ENCODE results near the gene KANK2.

KANK2 gene

GRCh38 chr19:11201791-11202190, 4.4 kb upstream of the KANK2 start:
- Histone ChIP-seq H3K4me3 (ENCODE audit: low read length) (no peak overlapping the region), H3K27ac (ENCODE audit: low read depth, low read length) (no peak overlapping the region), H3K4me2 (ENCODE audit: low read length) (no peak overlapping the region), H3K36me3 (ENCODE audit: control insufficient read depth, low read length) (peaks cover 13% of the 10 kb centered on the region), H3K27me3 (ENCODE audit: control insufficient read depth, low read length) (no peaks in the 10 kb centered on the region), H3F3A (ENCODE audit: control insufficient read depth, insufficient read depth) (peaks cover 9% of the 10 kb centered on the region; the same call in 1 of the 2 replicates), H4K20me1 (ENCODE audit: control insufficient read depth, insufficient read depth, low read depth, low read length) (no peaks in the 10 kb centered on the region), H3K79me2 (ENCODE audit: control insufficient read depth, low read length) (peaks cover 5% of the 10 kb centered on the region), H3K9me3 (ENCODE audit: control insufficient read depth, insufficient read depth, low read length) (no peaks in the 10 kb centered on the region), H3K9me2 (replicated peaks; ENCODE audit: control insufficient read depth, low read length) (no peaks in the 10 kb centered on the region), H3K4me1 (ENCODE audit: control insufficient read depth, low read length) (peaks cover 25% of the 10 kb centered on the region)
- TF ChIP-seq EZH2phosphoT487 (IDR thresholded peaks at IDR 0.05; ENCODE audit: borderline replicate concordance, low read length) (no peak), CTCF (IDR thresholded peaks at IDR 0.05; ENCODE audit: low read depth, low read length, poor library complexity, severe bottlenecking) (no peak)

- no peak overlapping the region for H3K4me3 ChIP-seq (ENCODE audit: low read length)
- peaks cover 31% of the 10 kb centered on the region for H3K4me1 ChIP-seq (ENCODE audit: control insufficient read depth, low read length)
- no peaks in the 10 kb centered on the region for H3K27me3 ChIP-seq (ENCODE audit: control insufficient read depth, low read length)
Observed at GRCh38 chr19:11200931-11201330, 3.6 kb upstream of the KANK2 start.

GRCh38 chr19:11200015-11200574, 2.8 kb upstream of the KANK2 start:
- Histone ChIP-seq H3K4me2 (ENCODE audit: low read length) (no peak overlapping the region), H3K27me3 (ENCODE audit: control insufficient read depth, low read length) (no peaks in the 10 kb centered on the region), H3K9me3 (ENCODE audit: control insufficient read depth, insufficient read depth, low read length) (no peaks in the 10 kb centered on the region), H3K4me1 (ENCODE audit: control insufficient read depth, low read length) (peaks cover 36% of the 10 kb centered on the region), H3K27ac (ENCODE audit: low read depth, low read length) (no peak overlapping the region), H4K20me1 (ENCODE audit: control insufficient read depth, insufficient read depth, low read depth, low read length) (no peaks in the 10 kb centered on the region), H3K36me3 (ENCODE audit: control insufficient read depth, low read length) (peaks cover 23% of the 10 kb centered on the region), H3K9me2 (replicated peaks; ENCODE audit: control insufficient read depth, low read length) (no peaks in the 10 kb centered on the region), H3F3A (ENCODE audit: control insufficient read depth, insufficient read depth) (peaks cover 15% of the 10 kb centered on the region), H3K4me3 (ENCODE audit: low read length) (no peak overlapping the region), H3K79me2 (ENCODE audit: control insufficient read depth, low read length) (peaks cover 22% of the 10 kb centered on the region)
- no peak for TF ChIP-seq CTCF (IDR thresholded peaks at IDR 0.05; ENCODE audit: low read depth, low read length, poor library complexity, severe bottlenecking)
- TF ChIP-seq EZH2phosphoT487 (IDR thresholded peaks at IDR 0.05; ENCODE audit: borderline replicate concordance, low read length): no peak

More at GRCh38 chr19:11200931-11201330, 3.6 kb upstream of the KANK2 start:
- H3F3A ChIP-seq (ENCODE audit: control insufficient read depth, insufficient read depth): peaks cover 9% of the 10 kb centered on the region; the same call in 1 of the 2 replicates
- peaks cover 14% of the 10 kb centered on the region for H3K79me2 ChIP-seq (ENCODE audit: control insufficient read depth, low read length)
- H4K20me1 ChIP-seq (ENCODE audit: control insufficient read depth, insufficient read depth, low read depth, low read length): no peaks in the 10 kb centered on the region
- H3K4me2 ChIP-seq (ENCODE audit: low read length): no peak overlapping the region
- TF ChIP-seq CTCF (IDR thresholded peaks at IDR 0.05; ENCODE audit: low read depth, low read length, poor library complexity, severe bottlenecking) (no peak), EZH2phosphoT487 (IDR thresholded peaks at IDR 0.05; ENCODE audit: borderline replicate concordance, low read length) (no peak)
- H3K36me3 ChIP-seq (ENCODE audit: control insufficient read depth, low read length): peaks cover 17% of the 10 kb centered on the region
- no peak overlapping the region for H3K27ac ChIP-seq (ENCODE audit: low read depth, low read length)
- no peaks in the 10 kb centered on the region for H3K9me3 ChIP-seq (ENCODE audit: control insufficient read depth, insufficient read depth, low read length)
- no peaks in the 10 kb centered on the region for H3K9me2 ChIP-seq (replicated peaks; ENCODE audit: control insufficient read depth, low read length)
